IPS-NIHi11 (cell line): ENCODE data around the gene C19orf38.

ENCODE experiments used
- DNase-seq: peaks from one replicate; pipeline ENCODE4 v3.0.0; 2012; ENCODE audit warnings: mixed read lengths, low spot score

Gene C19orf38

GRCh38 chr19:10848230-10848856 lies at the start of gene C19orf38:
Gene C19orf38, plus strand, starts transcription at chr19:10848415. Its CDS starts 94 bp downstream, at chr19:10848509.
- no peak for DNase-seq

- no peak for DNase-seq
These were observed 47.7 kb upstream of the C19orf38 start for GRCh38 chr19:10800488-10800887.

GRCh38 chr19:10802479-10802878 lies 45.7 kb upstream of the C19orf38 start:
- DNase-seq: no peak

- no peak for DNase-seq
These were observed 45.0 kb upstream of the C19orf38 start for GRCh38 chr19:10803252-10803651.

- DNase-seq: no peak
These were observed 43.0 kb upstream of the C19orf38 start for GRCh38 chr19:10805065-10805757.

- DNase-seq: no peak
These were observed 42.4 kb upstream of the C19orf38 start for GRCh38 chr19:10805758-10806247.

- DNase-seq: no peak
These were observed 39.1 kb upstream of the C19orf38 start for GRCh38 chr19:10808937-10809649.

GRCh38 chr19:10809651-10810285 lies 38.4 kb upstream of the C19orf38 start:
- no peak for DNase-seq

- DNase-seq: no peak
These were observed 36.7 kb upstream of the C19orf38 start for GRCh38 chr19:10811391-10812111.

- DNase-seq: no peak
These were observed 36.0 kb upstream of the C19orf38 start for GRCh38 chr19:10812196-10812595.

GRCh38 chr19:10812902-10813404 lies 35.3 kb upstream of the C19orf38 start:
- DNase-seq: no peak

- DNase-seq: no peak
These were observed 33.1 kb upstream of the C19orf38 start for GRCh38 chr19:10815007-10815536.

GRCh38 chr19:10815969-10816644 lies 32.1 kb upstream of the C19orf38 start:
- no peak for DNase-seq

GRCh38 chr19:10816691-10817090 lies 31.5 kb upstream of the C19orf38 start:
- no peak for DNase-seq

- DNase-seq: no peak
These were observed 30.8 kb upstream of the C19orf38 start for GRCh38 chr19:10817291-10818038.

GRCh38 chr19:10818301-10819123 lies 29.7 kb upstream of the C19orf38 start:
- DNase-seq: no peak

- DNase-seq: no peak
These were observed 28.8 kb upstream of the C19orf38 start for GRCh38 chr19:10819124-10820060.

GRCh38 chr19:10820173-10820572 lies 28.0 kb upstream of the C19orf38 start:
- peak; percentile 56 for DNase-seq
